Cardiac fibroblast (primary cell): ENCODE results near the gene HPCA.

Experiments
- DNase-seq, 2 donors: peaks; one replicate each; pipeline versions ENCODE4 v3.0.0 to v3.0.0-alpha.2; 2010; ENCODE audit warnings: low read depth in 2 of 2
- H3K4me3 ChIP-seq, 2 donors: replicated peaks in 1 of 2; 1 replicate in 1 of 2; 2 replicates in 1 of 2; pipeline ENCODE4 v1.5.1; 2011; ENCODE audit warnings: low read depth in 2 of 2, low read length in 2 of 2, mild to moderate bottlenecking in 2 of 2, moderate library complexity in 1 of 2
- TF ChIP-seq, protein P1 (sequence below): IDR thresholded peaks from one replicate; pipeline ENCODE4 v1.5.1; 2011; ENCODE audit warnings: low read depth, mild to moderate bottlenecking, low read length, inconsistent platforms

HPCA gene

DNA sequence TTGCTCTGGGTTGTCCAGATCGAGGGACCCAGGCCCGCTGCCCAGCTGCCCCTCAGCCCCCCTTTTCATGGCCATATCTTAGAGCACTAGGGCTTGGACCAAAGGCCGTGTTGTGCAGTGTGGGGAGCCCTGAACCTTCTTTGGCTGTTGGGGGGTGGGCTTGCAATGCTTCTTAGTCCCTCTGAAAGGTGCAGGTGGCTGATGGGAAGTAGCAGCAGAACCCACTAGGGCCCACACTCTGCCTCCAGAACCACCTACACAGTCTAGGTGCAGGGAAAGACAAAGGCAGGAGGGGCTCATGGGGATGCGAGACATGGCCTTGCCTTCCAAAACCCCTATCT, 2.3 kb upstream of the HPCA start:
- TF ChIP-seq, protein P1, sequence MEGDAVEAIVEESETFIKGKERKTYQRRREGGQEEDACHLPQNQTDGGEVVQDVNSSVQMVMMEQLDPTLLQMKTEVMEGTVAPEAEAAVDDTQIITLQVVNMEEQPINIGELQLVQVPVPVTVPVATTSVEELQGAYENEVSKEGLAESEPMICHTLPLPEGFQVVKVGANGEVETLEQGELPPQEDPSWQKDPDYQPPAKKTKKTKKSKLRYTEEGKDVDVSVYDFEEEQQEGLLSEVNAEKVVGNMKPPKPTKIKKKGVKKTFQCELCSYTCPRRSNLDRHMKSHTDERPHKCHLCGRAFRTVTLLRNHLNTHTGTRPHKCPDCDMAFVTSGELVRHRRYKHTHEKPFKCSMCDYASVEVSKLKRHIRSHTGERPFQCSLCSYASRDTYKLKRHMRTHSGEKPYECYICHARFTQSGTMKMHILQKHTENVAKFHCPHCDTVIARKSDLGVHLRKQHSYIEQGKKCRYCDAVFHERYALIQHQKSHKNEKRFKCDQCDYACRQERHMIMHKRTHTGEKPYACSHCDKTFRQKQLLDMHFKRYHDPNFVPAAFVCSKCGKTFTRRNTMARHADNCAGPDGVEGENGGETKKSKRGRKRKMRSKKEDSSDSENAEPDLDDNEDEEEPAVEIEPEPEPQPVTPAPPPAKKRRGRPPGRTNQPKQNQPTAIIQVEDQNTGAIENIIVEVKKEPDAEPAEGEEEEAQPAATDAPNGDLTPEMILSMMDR = no peak
- DNase-seq = no peak
- H3K4me3 ChIP-seq = no peak overlapping the region

DNA sequence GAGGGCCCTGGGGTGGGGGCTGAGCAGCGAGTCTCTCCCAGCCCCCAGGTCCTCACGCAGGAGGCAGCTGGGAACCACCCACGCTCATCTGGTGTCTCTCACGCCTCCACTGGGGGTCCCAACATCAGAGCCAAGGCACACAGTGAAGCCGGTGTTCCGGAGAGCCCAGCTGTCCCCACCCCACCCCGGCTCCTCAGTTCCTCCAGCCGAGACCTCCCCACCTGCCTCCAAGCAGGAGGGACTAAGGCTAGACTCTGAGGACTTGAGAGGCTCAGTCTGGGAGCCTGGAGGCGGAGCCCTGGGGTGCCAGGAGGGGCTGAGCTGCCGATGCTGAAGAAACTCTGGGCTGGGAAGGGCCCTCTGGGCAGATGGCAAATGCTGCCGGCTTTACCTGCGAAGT, 1.6 kb upstream of the HPCA start:
- TF ChIP-seq, protein P1 = no peak
- no peak overlapping the region for H3K4me3 ChIP-seq
- DNase-seq = no peak

DNA sequence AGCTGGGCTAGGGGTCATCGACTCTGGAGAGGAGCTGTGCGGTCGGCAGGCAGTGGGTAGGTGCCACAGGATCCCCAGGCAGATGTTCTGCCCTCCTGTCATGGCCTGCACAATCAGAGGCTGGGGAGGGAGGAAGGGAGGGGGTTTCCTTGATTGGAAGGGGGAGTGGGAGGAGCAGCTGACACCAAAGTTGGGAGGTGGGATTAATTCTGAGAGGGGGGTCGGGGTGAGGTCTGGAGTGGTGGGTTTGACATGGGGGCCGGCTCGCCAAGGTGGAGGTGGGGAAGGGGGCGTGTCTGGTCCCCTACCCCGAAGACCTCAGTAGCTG, 651 bp upstream of the HPCA start:
- no peak overlapping the region for H3K4me3 ChIP-seq
- no peak for DNase-seq
- TF ChIP-seq, protein P1 = no peak

DNA sequence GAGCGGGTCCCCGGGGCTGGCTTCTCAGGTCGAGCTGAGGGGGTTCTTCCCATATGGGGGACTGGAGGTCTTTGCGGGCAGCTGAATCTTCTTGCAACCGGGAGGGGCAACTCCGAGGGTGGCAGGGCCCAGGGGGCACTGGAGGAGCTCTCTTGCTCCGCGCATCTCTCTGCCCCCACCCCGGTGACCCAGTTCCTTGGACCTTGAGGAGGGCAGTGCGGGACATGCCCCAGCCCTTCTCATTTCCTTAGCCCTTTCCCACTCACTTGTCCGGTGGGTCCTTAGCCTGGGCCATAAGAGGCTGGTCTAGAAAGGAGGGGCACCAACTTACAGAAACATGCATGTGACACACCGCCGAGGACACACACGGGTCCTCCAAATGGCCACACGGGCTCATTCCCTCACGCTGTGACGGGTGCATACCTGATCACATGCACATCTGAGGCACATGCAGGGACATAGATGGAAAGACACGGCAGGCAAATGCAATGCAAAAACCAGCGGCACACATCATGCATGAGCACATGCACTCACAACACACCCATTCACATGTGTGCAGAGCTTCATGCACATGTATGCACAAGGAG, 630 bp downstream of the HPCA start:
- DNase-seq = no peak
- no peak overlapping the region for H3K4me3 ChIP-seq
- TF ChIP-seq, protein P1 = no peak

DNA sequence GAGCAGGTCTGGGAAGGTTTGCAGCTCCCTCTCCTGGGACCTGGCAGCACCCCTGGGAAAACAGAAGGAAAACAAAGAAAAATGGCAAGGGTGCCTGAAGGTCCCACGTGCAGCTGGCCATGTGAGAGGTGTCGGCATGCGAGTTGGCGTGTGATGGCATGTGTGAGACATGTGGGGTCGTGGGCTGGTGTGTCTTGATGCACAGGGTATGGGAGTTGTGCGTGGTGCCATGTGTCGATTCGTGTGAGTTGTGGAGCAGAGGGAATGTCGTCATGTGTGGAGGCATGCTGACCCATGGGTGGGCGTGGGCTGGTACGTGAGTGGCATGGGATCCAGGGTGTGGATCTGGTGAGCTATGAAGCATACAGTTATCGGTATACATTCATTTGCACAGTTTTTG, 1.3 kb downstream of the HPCA start:
- no peak overlapping the region for H3K4me3 ChIP-seq
- TF ChIP-seq, protein P1 = no peak
- DNase-seq = no peak

DNA sequence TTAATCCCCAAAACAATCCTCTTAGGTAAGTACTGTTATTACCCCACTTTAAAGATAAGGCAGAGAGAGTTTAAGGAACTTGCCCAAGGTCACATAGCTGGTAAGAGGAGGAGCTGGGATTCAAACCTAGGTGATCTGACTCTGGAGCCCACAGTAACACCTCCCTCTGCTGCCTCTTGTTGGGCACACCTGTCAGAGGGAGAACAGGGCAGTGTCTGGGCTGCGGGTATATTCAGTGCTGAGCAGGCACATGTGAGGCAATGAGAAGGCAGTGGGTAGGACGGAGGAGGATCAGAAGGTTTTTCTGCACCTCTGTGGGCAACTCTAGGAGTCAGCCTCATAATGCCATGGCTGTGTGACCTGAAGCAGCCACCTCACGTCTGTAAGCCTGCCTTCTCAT, 1.8 kb downstream of the HPCA start:
- TF ChIP-seq, protein P1 = no peak
- no peak for DNase-seq

DNA sequence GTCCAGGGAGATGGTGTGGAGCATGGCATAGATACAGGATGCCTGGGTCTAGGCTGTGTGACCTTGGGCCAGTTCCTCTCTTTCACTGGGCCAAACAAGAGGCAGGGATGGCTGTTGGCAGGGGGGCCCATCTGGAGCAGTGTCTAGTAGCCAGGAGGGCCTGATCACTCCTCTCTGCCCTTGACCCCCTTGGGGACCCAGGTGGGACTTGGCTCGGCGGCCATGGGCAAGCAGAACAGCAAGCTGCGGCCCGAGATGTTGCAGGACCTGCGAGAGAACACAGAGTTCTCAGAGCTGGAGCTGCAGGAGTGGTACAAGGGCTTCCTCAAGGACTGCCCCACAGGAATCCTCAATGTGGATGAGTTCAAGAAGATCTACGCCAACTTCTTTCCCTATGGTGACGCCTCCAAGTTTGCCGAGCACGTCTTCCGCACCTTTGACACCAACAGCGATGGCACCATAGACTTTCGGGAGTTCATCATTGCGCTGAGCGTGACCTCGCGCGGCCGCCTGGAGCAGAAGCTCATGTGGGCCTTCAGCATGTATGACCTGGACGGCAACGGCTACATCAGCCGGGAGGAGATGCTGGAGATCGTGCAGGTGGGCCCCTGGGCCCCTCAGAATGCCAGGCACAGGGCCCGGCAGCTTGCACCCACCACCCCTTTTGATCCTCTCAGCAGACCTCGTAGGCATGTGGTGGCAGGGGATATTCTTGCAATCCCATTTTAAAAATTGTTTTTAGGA, 2.6 kb downstream of the HPCA start:
- H3K4me3 ChIP-seq = no peak overlapping the region
- DNase-seq = no peak
- TF ChIP-seq, protein P1 = no peak

More for the DNA sequence above, 1.8 kb downstream of the HPCA start:
- H3K4me3 ChIP-seq = no peak overlapping the region
